Neural progenitor cell (in vitro differentiated cells): ENCODE measurements around the gene TP53BP2. TPM values are rescaled to one million over a fixed set of nuclear protein-coding genes. Genes with fewer than 3 reads are reported as not detected.

Source experiments
- DNase-seq: peaks from one replicate; pipeline ENCODE4 v3.0.0-alpha.2; 2016; ENCODE audit warnings: low spot score
- H2AFZ ChIP-seq: fragments of 200-600 bp; sonication (generic); replicated peaks from 2 replicates; pipeline ENCODE4 v1.6.1; 2016; ENCODE audit warnings: antibody characterized with exemption
- H3F3A ChIP-seq: fragments of 200-600 bp; sonication (generic); 2 replicates; pipeline ENCODE4 v1.6.1; 2016; ENCODE audit warnings: antibody characterized with exemption, low read depth
- H3K27ac ChIP-seq: fragments of 200-600 bp; sonication (generic); 2 replicates; pipeline ENCODE4 v1.5.1; 2016; ENCODE audit warnings: mild to moderate bottlenecking
- H3K27me3 ChIP-seq: fragments of 200-600 bp; sonication (generic); 2 replicates; pipeline ENCODE4 v1.6.1; 2016; ENCODE audit warnings: mild to moderate bottlenecking, moderate library complexity
- H3K36me3 ChIP-seq: fragments of 200-600 bp; sonication (generic); 2 replicates; pipeline ENCODE4 v1.5.1; 2016
- H3K4me1 ChIP-seq: fragments of 200-600 bp; sonication (generic); 2 replicates; pipeline ENCODE4 v1.6.1; 2016; ENCODE audit warnings: mixed run types
- H3K4me2 ChIP-seq: fragments of 200-600 bp; sonication (generic); 2 replicates; pipeline ENCODE4 v1.6.1; 2016
- H3K4me3 ChIP-seq: fragments of 200-600 bp; sonication (generic); 2 replicates; pipeline ENCODE4 v1.5.1; 2016
- H3K79me2 ChIP-seq: fragments of 200-600 bp; sonication (generic); 2 replicates; pipeline ENCODE4 v1.6.1; 2016; ENCODE audit warnings: low read depth
- H3K9ac ChIP-seq: fragments of 200-600 bp; sonication (generic); 2 replicates; pipeline ENCODE4 v1.6.1; 2016
- H3K9me3 ChIP-seq: fragments of 200-600 bp; sonication (generic); 2 replicates; pipeline ENCODE4 v1.5.1; 2016; ENCODE audit warnings: low read depth
- H4K20me1 ChIP-seq: fragments of 200-600 bp; sonication (generic); 2 replicates; pipeline ENCODE4 v1.6.1; 2016; ENCODE audit warnings: low read depth
- H3K27ac Mint-ChIP-seq: 3 replicates; pipeline ENCODE4 v1.8.0; 2021; ENCODE audit warnings: mixed read lengths
- H3K27me3 Mint-ChIP-seq: 2 replicates; pipeline ENCODE4 v1.8.0; 2022; ENCODE audit warnings: low read depth, mild to moderate bottlenecking, inconsistent platforms, moderate library complexity, mixed read lengths; ENCODE audit not compliant: insufficient read depth
- H3K36me3 Mint-ChIP-seq: 3 replicates; pipeline ENCODE4 v1.8.0; 2021; ENCODE audit warnings: mixed read lengths
- H3K4me1 Mint-ChIP-seq: 3 replicates; pipeline ENCODE4 v1.8.0; 2021; ENCODE audit warnings: mixed read lengths
- H3K4me3 Mint-ChIP-seq: 3 replicates; pipeline ENCODE4 v1.8.0; 2021; ENCODE audit warnings: mild to moderate bottlenecking, moderate library complexity, mixed read lengths
- H3K9me3 Mint-ChIP-seq: 3 replicates; pipeline ENCODE4 v1.8.0; 2020; ENCODE audit warnings: mixed read lengths
- EZH2 ChIP-seq: fragments of 200-600 bp; sonication (generic); IDR thresholded peaks from 2 replicates; pipeline ENCODE4 v1.6.1; 2017; ENCODE audit warnings: antibody characterized with exemption, mild to moderate bottlenecking, moderate library complexity
- EZH2phosphoT487 ChIP-seq: fragments of 200-600 bp; sonication (generic); IDR thresholded peaks from 2 replicates; pipeline ENCODE4 v1.6.1; 2017; ENCODE audit warnings: antibody characterized with exemption
- total RNA-seq: library from RNA; depleted of rRNA; stranded (reverse); fragments of >200 nt; gene quantifications from 2 replicates; pipeline ENCODE4 v1.2.3, GENCODE V29; 2015; ENCODE audit warnings: low replicate concordance
- TF ChIP-seq, protein P1 (sequence below): fragments of 200-600 bp; sonication (generic); IDR thresholded peaks from 2 replicates; pipeline ENCODE4 v1.5.1; 2017; ENCODE audit warnings: antibody characterized with exemption, mild to moderate bottlenecking

The TP53BP2 gene
- total RNA-seq, 1 donor from 2014 or later = 56.3 TPM

DNA sequence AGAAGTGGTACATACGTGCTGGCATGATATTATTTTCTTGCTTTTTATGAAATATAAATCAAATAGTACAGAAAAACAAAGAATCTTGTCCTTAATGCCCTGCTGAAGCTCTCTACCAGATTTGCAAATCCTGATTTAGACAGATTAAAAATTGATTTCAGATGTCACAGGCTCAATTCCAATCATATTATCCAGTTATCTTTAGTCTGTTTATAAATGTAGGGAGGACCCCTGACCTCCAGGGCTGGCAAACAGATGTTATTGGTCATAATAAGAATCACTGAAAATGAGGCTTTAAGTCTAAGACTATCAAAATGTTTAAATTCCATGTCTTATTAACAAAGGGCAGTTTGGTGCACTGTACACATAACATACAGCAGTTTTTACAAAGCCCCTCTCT lies 62.1 kb downstream of the TP53BP2 start:
- Mint-ChIP-seq H3K9me3 (no peaks in the 10 kb centered on the region), H3K4me1 (peaks cover 15% of the 10 kb centered on the region), H3K36me3 (peaks cover 31% of the 10 kb centered on the region), H3K27me3 (no peaks in the 10 kb centered on the region), H3K4me3 (no peak overlapping the region), H3K27ac (no peak overlapping the region)
- H3K27me3 ChIP-seq = no peaks in the 10 kb centered on the region
- peaks cover 20% of the 10 kb centered on the region for H4K20me1 ChIP-seq
- peaks cover 7% of the 10 kb centered on the region for H3F3A ChIP-seq
- peaks cover 6% of the 10 kb centered on the region for H3K4me1 ChIP-seq
- no peaks in the 10 kb centered on the region for H3K79me2 ChIP-seq
- peaks cover 23% of the 10 kb centered on the region for H3K36me3 ChIP-seq
- no peaks in the 10 kb centered on the region for H3K9me3 ChIP-seq
- no peak overlapping the region for H3K9ac ChIP-seq
- no peak overlapping the region for H3K4me2 ChIP-seq
- H3K4me3 ChIP-seq = no peak overlapping the region
- no peak for DNase-seq
- no peak for TF ChIP-seq EZH2
- TF ChIP-seq EZH2phosphoT487 = no peak
- TF ChIP-seq, protein P1, sequence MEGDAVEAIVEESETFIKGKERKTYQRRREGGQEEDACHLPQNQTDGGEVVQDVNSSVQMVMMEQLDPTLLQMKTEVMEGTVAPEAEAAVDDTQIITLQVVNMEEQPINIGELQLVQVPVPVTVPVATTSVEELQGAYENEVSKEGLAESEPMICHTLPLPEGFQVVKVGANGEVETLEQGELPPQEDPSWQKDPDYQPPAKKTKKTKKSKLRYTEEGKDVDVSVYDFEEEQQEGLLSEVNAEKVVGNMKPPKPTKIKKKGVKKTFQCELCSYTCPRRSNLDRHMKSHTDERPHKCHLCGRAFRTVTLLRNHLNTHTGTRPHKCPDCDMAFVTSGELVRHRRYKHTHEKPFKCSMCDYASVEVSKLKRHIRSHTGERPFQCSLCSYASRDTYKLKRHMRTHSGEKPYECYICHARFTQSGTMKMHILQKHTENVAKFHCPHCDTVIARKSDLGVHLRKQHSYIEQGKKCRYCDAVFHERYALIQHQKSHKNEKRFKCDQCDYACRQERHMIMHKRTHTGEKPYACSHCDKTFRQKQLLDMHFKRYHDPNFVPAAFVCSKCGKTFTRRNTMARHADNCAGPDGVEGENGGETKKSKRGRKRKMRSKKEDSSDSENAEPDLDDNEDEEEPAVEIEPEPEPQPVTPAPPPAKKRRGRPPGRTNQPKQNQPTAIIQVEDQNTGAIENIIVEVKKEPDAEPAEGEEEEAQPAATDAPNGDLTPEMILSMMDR = no peak
- H2AFZ ChIP-seq = no peak overlapping the region
- H3K27ac ChIP-seq = no peak overlapping the region

DNA sequence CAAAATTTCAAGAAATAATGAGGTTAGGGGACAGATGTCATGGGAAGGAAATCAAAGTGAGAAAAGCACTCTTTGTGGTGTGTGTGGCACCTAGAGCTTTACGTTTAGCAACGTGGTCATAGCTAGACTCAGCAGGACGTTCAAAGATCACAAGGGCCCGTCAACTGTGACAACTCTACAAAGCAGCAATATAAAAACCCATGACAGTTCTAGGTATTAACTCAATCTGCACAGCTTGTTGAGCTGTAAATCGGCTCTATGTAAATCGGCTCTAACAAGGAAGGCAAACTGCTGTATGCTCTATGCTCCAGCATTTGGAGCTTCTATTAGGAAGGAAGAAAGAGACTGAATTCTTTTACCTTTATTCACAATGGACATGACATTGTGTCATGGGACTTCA lies 64.8 kb downstream of the TP53BP2 start:
- no peaks in the 10 kb centered on the region for H3K9me3 Mint-ChIP-seq
- peaks cover 15% of the 10 kb centered on the region for H3K4me1 Mint-ChIP-seq
- H3K27ac ChIP-seq = no peak overlapping the region
- H2AFZ ChIP-seq = no peak overlapping the region
- no peak overlapping the region for H3K4me3 ChIP-seq
- no peak overlapping the region for H3K4me3 Mint-ChIP-seq
- H3K4me2 ChIP-seq = no peak overlapping the region
- no peaks in the 10 kb centered on the region for H3K9me3 ChIP-seq
- peaks cover 7% of the 10 kb centered on the region for H3F3A ChIP-seq
- no peaks in the 10 kb centered on the region for H3K27me3 ChIP-seq
- no peaks in the 10 kb centered on the region for H3K79me2 ChIP-seq
- no peak for DNase-seq
- H4K20me1 ChIP-seq = peaks cover 20% of the 10 kb centered on the region
- no peak overlapping the region for H3K9ac ChIP-seq
- H3K27ac Mint-ChIP-seq = no peak overlapping the region
- no peaks in the 10 kb centered on the region for H3K27me3 Mint-ChIP-seq
- TF ChIP-seq EZH2 (no peak), EZH2phosphoT487 (no peak)
- TF ChIP-seq, protein P1 = no peak
- peaks cover 6% of the 10 kb centered on the region for H3K4me1 ChIP-seq
- peaks cover 45% of the 10 kb centered on the region for H3K36me3 Mint-ChIP-seq
- H3K36me3 ChIP-seq = peaks cover 20% of the 10 kb centered on the region

- Mint-ChIP-seq H3K9me3 (no peaks in the 10 kb centered on the region), H3K4me1 (peaks cover 15% of the 10 kb centered on the region), H3K27me3 (no peaks in the 10 kb centered on the region), H3K27ac (no peak overlapping the region), H3K4me3 (no peak overlapping the region), H3K36me3 (peaks cover 48% of the 10 kb centered on the region)
- no peaks in the 10 kb centered on the region for H3K27me3 ChIP-seq
- no peaks in the 10 kb centered on the region for H3K9me3 ChIP-seq
- H3K79me2 ChIP-seq = no peaks in the 10 kb centered on the region
- no peak overlapping the region for H3K4me2 ChIP-seq
- no peak overlapping the region for H2AFZ ChIP-seq
- TF ChIP-seq, protein P1 = no peak
- TF ChIP-seq EZH2phosphoT487 (no peak), EZH2 (no peak)
- H3K4me3 ChIP-seq = no peak overlapping the region
- no peak for DNase-seq
- H3K4me1 ChIP-seq = peaks cover 6% of the 10 kb centered on the region
- H4K20me1 ChIP-seq = peaks cover 20% of the 10 kb centered on the region
- H3K36me3 ChIP-seq = peaks cover 19% of the 10 kb centered on the region
- H3F3A ChIP-seq = peaks cover 7% of the 10 kb centered on the region
- H3K9ac ChIP-seq = no peak overlapping the region
- H3K27ac ChIP-seq = no peak overlapping the region
Observed at GRCh38 chr1:223780318-223780717, 65.4 kb downstream of the TP53BP2 start.
